Urinary bladder (tissue), 4 donors: ENCODE data around the gene TEDC2. TPM values are rescaled to one million over a fixed set of nuclear protein-coding genes. Genes with fewer than 3 reads are reported as not detected.

Experiments
- DNase-seq: peaks from one replicate; pipeline ENCODE4 v3.0.0-alpha.2; 2015; ENCODE audit errors: extremely low spot score
- H3K27ac ChIP-seq: one replicate; pipeline ENCODE4 v1.5.1; 2013; ENCODE audit warnings: low read depth, mild to moderate bottlenecking, moderate library complexity
- H3K36me3 ChIP-seq: one replicate; pipeline ENCODE4 v1.6.1; 2013; ENCODE audit warnings: mild to moderate bottlenecking, moderate library complexity; ENCODE audit not compliant: insufficient read depth
- H3K4me1 ChIP-seq: one replicate; pipeline ENCODE4 v1.6.1; 2013; ENCODE audit warnings: mild to moderate bottlenecking, moderate library complexity; ENCODE audit not compliant: insufficient read depth
- H3K4me3 ChIP-seq: one replicate; pipeline ENCODE4 v1.5.1; 2013; ENCODE audit warnings: low read depth, low read length
- WGBS: extraction: QIAGEN DNeasy Blood & Tissue Kit; methylation state at CpG from one replicate; pipeline ENCODE4 v1.1.7; 2013; 5-methylcytosine and 5-hydroxymethylcytosine counted together
- polyA plus RNA-seq: library from polyadenylated mRNA; stranded (reverse); fragments of 200-250 nt; gene quantifications from one replicate; pipeline ENCODE4 v1.2.3, GENCODE V29; 2013
- total RNA-seq: library from RNA; depleted of rRNA; stranded (reverse); fragments of >200 nt; gene quantifications from one replicate; pipeline ENCODE4 v1.2.3, GENCODE V29; 2014
- donor health status: healthy with polysubstance abuse.
- donor health status: healthy.

The TEDC2 gene
- total and polyA plus RNA-seq, 2 donors, result 1.1 to 2.4 TPM

DNA sequence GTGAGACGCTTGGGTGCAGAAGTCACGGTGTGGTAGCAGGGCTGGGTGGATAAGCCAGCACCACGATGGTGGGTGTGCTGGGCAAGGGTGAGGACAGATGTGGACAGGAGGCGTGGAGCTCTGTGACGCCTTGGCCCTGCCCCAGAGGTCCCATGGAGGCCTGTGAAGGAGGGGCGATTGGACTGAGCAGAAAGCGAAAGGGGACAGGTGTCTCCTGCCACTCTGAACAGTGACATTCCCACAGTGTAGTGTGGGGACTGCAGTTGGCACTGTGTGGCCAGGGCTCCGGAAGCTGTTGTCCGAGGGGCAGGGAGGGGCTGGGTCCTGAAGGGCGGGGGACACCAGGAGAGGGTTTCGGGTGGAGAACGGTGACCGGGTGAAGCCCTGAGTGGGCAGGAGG lies 22.3 kb downstream of the TEDC2 start:
- H3K4me1 ChIP-seq, result no peaks in the 10 kb centered on the region
- 57% methylated on average over 13 of the region's 13 CpGs for WGBS
- DNase-seq, result no peak
- no peak overlapping the region for H3K4me3 ChIP-seq
- H3K27ac ChIP-seq, result no peak overlapping the region
- no peaks in the 10 kb centered on the region for H3K36me3 ChIP-seq

DNA sequence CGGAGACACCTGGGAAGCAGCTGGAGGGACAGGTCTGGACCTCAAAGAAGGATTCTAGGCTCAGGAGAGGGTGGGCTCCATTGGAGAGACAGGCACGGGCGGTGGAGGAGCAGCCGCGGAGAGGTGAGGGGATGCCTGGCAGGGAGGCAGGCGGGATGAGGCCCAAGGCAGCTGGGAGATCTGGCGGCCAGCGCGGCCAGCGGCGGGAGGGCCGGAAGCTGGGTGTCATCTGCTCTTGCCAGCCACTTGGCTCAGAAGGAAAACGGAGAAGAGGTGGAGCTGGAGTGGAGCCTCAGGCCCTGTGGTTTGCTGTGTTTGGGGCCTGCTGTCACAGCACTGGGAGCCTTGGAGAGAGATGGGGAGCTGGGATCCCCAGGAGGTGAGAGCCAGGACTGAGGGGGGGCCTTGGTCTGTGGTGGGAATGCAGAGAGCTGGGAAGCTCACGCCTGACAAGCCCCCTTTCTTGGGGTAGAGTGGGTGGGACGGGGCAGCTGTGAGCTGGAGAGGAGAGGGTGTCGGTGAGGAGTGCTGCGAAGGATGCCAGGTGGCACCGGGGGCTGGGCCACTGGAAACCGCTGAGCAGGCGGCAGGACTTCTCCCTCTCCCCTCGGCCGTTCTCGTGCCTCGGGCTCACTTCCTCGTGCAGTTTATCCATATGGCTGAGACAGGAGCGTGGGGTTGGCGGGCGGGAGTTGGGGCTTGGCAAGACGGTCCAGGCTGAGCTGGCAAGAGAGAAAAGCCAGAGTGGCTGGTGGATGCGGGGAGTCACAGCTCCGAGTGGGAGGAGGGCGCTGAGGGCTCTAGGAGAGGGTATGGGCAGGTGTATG lies 23.0 kb downstream of the TEDC2 start:
- Histone ChIP-seq H3K4me3 (no peak overlapping the region), H3K4me1 (no peaks in the 10 kb centered on the region), H3K27ac (no peak overlapping the region), H3K36me3 (no peaks in the 10 kb centered on the region)
- no peak for DNase-seq
- 20% methylated on average over 32 of the region's 32 CpGs for WGBS

DNA sequence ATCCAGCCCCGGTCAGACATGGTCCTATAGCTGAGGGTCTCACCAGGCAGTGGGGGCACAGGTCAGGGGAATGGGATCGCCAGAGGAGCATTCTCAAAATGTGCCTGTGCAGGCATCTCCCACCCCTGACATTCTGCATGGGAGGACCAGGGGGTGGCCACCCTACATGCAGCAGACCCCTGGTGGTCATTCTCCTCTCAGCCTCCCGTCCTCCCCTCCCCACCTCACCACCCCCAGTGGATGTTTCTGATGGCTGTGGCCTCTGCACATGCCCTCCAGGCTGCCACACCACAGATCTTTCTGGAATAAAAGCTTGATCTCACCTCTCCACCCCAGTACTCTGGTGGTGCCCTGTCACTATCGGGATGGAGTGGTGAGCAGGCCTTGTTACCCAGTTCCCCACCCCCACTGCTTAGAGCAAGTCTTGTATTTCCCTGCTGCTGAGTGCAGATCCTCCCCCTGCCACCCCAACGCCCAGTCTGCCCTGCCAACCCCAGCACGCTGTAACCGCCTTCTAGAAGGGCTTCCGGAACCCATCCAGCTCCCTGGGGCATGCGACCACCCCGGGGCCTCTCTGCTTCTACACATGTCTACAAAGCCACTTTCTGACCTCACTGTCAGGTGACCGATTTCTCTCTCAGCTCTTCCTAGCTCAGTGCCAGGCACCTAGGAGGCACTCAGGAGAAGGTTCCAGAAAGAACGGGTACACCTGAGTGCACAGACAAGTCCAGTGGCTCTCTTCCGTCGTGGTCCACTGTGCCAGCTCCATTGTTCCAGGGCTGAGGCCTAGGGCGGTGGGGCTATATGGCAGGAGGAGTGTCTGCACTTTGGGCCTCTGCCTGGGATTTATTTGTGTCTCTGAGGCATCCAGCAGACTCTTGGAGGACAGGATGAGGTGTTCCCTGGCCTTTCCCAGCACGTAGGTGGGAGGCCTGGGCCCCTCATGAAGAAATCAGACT lies 24.3 kb downstream of the TEDC2 start:
- no peak overlapping the region for H3K27ac ChIP-seq
- H3K36me3 ChIP-seq, result no peaks in the 10 kb centered on the region
- no peak overlapping the region for H3K4me3 ChIP-seq
- DNase-seq, result no peak
- H3K4me1 ChIP-seq, result no peaks in the 10 kb centered on the region
- 87% methylated on average over 16 of the region's 16 CpGs for WGBS

DNA sequence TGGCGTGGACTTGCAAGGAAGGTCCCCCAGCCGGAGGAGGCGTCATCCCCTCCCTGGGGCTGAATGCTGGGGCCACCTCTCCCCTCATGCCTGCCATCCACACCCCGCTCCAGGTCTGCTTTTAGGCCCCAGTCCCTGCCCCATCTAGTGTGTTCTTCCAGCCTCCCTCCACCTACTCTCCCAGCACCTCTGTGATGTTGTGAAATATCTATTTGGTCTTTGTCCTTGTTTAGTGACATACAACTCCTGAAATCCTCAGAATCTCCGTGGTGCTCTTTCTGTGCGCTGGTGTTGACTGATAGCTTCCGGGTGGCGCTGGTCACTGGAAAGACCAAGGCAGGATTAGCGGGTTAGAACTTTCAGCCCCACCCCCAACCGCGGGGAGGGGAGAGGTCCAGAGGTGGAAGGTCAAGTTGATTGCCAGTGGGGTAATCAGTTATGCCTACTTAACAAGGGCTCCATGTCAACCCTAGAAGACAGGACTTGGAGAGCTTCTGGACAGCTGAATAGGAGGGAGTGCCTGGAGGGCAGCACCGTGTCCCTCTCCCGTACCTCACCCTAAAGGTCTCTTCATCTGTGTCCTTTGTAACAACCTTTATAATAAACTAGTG lies 25.1 kb downstream of the TEDC2 start:
- Histone ChIP-seq H3K4me3 (no peak overlapping the region), H3K4me1 (no peaks in the 10 kb centered on the region), H3K36me3 (no peaks in the 10 kb centered on the region), H3K27ac (no peak overlapping the region)
- DNase-seq, result no peak
- 86% methylated on average over 13 of the region's 13 CpGs for WGBS

DNA sequence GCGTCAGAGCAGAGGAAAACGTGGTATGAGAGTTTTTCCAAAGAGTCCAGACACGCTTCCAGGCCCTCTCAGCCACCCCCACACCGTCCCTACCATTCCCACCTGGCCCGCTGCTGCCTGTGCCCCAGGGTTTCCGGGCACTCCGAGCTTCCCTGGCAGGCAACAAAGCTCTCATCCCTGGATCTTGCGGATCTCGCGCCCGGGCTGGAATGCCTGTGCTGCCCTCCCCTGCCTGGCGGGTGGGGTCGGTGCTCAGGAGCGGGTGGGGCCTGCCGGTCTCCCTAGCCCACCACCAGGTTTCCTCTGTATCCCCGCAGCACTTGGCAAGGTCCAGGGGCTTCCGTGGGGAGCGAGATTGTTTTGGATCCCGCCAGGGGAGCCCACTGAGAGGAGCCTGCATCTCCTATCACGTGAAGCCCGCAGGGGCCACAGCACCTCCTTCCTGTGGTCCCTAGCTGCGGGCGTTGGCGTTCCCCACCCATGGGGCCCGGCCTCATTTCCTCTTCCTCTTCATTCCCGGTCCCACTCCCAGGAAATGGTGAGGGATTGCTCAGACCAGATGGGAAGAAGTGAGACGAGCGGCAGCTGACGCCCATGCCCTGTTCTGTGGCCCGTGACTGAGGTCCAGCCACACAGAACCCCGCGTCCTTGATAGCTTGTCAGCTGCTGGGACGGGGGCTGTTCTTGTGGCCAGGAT lies 26.1 kb downstream of the TEDC2 start:
- H3K27ac ChIP-seq, result no peak overlapping the region
- no peaks in the 10 kb centered on the region for H3K36me3 ChIP-seq
- H3K4me3 ChIP-seq, result no peak overlapping the region
- WGBS, result 83% methylated on average over 33 of the region's 33 CpGs
- DNase-seq, result no peak
- no peaks in the 10 kb centered on the region for H3K4me1 ChIP-seq

DNA sequence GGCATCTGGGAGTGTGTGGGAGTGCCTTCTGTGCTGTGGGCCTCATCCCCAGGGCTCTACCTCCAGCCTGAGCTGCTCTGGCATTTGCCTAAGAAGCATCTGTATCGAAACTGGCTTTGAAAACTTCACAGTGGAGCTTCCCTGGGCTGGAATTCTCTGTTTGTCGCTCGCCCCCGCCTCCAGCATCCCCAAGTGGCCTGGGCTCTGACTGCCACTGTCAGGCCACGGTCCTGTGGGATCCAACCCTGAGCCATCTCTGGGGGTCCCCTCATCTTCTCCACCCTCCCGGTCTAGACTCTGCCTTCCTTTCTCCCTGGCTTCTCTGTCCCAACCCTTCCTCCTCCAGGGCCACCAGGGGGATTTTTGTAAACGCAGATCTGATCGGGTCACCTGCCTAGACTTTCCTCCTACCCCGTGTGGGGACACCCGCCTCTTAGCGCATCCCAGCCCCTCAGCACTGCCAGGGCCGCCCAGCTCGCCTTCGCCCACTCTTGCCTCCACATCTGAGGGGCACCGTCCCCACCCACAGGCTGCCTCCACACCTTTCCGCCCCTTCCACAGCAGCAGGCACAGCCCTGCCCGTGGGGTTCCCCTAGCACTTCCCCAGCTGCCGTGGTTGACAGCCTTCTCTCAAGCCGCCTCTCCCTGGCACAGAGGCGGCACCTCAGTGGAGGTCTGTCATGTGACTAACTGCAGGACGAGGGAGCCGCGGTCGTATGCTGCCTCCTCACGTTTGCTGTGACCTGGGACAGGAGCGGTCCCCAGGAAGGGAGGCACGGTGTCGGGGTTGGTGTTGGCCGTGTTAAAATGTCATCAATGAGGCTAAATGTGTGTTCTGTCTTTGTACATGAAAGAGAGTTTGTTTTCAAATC lies 27.0 kb downstream of the TEDC2 start:
- no peak for DNase-seq
- H3K4me3 ChIP-seq, result no peak overlapping the region
- H3K4me1 ChIP-seq, result no peaks in the 10 kb centered on the region
- H3K27ac ChIP-seq, result no peak overlapping the region
- H3K36me3 ChIP-seq, result no peaks in the 10 kb centered on the region
- WGBS, result 69% methylated on average over 29 of the region's 29 CpGs

DNA sequence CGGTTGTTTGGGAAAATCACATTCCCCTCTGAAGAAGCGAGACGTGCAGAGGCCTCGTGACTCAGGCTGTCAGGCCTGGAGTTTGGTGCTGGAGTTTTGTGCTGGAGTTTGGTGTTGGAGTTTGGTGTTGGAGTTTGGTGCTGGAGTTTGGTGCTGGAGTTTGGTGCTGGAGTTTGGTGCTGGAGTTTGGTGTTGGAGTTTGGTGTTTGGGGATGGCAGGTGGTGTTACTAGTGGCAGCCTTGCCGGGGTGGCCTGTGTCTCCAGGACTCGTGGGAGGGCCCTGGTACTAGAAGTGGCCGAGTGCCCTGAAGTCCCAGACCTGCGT lies 27.6 kb downstream of the TEDC2 start:
- Histone ChIP-seq H3K36me3 (no peaks in the 10 kb centered on the region), H3K4me1 (no peaks in the 10 kb centered on the region), H3K4me3 (no peak overlapping the region), H3K27ac (no peak overlapping the region)
- WGBS, result 74% methylated on average over 8 of the region's 8 CpGs
- DNase-seq, result no peak

DNA sequence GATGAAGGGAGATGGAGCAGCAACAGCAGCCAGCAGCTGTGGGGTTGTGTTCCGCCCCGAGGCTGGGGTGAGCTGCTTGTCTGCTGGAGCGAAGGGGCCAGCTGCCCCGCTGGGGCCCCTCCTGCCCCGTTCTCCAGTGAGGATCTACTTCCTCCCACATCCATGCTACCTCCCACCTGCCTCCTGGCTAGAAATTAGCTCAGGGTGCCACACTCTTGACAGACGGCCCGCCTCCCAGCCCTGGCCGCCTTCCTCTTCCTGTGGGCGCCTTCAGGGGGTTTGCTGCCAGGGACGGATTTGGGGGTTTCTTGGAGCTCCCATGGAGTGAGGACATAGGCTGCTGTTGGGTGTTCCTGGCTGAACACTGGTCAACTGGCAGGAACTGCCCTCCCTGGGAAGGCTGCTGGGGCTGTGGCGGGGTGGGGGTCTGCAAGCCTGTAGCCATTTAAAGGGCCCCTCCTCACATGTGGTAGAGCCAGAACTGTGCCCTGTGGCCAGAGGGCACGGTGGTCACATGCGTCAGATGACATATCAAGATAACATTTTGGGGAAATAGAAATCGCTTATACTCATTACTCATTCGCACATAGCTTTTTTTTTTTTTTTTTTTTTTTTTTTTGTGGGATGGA lies 28.1 kb downstream of the TEDC2 start:
- DNase-seq, result no peak
- WGBS, result 78% methylated on average over 15 of the region's 15 CpGs
- H3K27ac ChIP-seq, result no peak overlapping the region
- H3K36me3 ChIP-seq, result no peaks in the 10 kb centered on the region
- no peaks in the 10 kb centered on the region for H3K4me1 ChIP-seq
- H3K4me3 ChIP-seq, result no peak overlapping the region

DNA sequence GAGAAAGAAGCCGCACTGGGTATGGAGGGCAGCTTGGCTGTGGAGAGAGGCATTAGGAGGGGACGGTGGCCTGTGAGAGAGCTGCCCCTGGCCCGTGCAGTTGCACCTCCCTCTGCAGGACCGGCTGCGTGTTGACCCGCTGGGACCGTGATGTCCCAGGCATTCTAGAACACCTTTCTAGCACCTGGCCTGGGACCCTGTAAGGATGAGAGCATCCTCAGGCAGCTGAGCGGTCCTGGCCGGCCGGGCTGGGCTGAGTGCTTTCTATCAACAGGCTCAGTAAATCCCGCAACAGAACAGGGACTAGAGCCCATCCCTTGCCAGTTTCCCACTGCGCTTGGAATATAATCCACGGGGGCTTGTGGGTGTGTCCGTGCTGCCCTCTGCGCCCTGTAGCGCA lies 29.7 kb downstream of the TEDC2 start:
- WGBS, result 94% methylated on average over 16 of the region's 16 CpGs
- Histone ChIP-seq H3K4me1 (no peaks in the 10 kb centered on the region), H3K4me3 (no peak overlapping the region), H3K36me3 (no peaks in the 10 kb centered on the region), H3K27ac (no peak overlapping the region)
- DNase-seq, result no peak

DNA sequence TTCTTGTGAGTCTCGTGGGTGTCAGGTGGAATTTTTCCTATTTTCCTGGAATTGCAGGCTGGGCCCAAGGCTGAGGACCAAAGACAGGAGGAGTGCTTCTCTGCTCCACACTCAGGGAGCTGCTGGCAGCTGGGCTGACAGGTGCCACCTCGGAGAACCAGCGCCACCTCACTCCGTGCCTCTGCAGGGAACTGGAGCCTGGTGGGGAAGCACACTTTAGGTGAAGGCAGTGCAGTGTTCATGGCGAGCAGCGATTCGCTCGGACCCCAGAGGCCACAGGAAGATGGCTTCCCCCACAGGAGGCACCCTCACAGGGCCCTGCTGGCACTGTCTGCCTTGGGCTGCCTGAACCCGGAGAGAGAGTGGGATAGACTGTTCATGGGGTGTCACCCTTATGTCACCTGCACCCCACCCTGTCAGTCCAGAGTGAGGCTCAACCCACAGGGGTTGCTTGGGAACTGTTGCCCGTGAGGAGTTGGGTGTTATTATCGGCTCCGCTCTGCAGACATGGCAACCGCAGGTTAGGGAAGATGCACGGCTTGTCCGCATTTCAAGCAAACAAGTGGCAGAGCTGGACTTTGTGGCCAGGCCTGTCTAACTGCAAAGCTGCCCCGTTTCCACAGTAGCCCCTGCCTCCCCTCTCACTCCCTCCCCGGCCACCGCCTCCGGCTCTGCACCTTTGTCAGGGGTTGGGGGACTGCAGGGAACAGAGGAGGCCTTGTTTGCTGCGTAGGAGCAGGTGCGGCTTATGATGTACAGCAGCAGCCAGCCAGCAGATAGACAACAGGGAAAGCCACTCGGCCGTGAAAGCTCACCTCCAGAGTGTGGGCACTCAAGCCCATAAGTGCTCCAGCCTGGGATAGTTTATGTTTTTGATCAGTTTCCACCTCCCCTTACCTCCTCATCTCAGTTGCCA lies 30.5 kb downstream of the TEDC2 start:
- Histone ChIP-seq H3K27ac (no peak overlapping the region), H3K4me1 (no peaks in the 10 kb centered on the region), H3K4me3 (no peak overlapping the region), H3K36me3 (no peaks in the 10 kb centered on the region)
- no peak for DNase-seq
- WGBS, result 89% methylated on average over 23 of the region's 23 CpGs

DNA sequence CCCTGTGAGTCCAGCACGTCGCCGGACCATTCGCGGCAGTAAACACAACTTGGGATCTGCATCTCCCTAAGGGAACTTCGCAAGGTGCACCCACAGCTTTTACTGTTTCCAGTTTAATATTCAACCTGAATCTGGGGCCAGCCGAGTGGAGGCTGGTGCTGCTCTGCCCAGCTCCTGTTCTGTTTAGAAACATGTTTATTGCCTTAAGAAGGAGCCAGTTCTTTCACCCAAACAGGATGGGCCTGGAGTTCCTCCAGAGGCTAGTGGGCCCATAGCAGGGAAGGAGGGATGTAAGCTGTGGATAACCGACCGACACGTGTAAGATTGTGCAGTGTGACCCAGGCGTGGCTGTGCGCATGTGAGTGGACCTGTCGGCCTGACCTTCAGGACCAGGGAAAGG lies 32.4 kb downstream of the TEDC2 start:
- DNase-seq, result no peak
- Histone ChIP-seq H3K4me1 (no peaks in the 10 kb centered on the region), H3K4me3 (no peak overlapping the region), H3K36me3 (peaks cover 2% of the 10 kb centered on the region), H3K27ac (no peak overlapping the region)
- 88% methylated on average over 13 of the region's 13 CpGs for WGBS
